AG20443 (cell line): Measurements from ENCODE around the gene HINT3.
"Not testable (repeated sequence)": the region's sequence is repeated elsewhere in the genome, so short reads cannot be mapped to it uniquely, and the experiment has no call there.

ENCODE experiments used
- DNase-seq: peaks from one replicate; pipeline ENCODE4 v3.0.0; 2012; ENCODE audit warnings: low spot score, mixed read lengths

HINT3 gene

GRCh38 chr6:125939791-125940190 lies 16.8 kb upstream of the HINT3 start:
- DNase-seq, result no peak

- DNase-seq, result peak; percentile 49
These were observed 16.1 kb upstream of the HINT3 start for GRCh38 chr6:125940247-125941041.

- DNase-seq, result no peak
These were observed 13.7 kb upstream of the HINT3 start for GRCh38 chr6:125942672-125943527.

GRCh38 chr6:125943528-125944433 lies 12.8 kb upstream of the HINT3 start:
- DNase-seq, result no peak

- peak; percentile 44 for DNase-seq
These were observed 12.1 kb upstream of the HINT3 start for GRCh38 chr6:125944434-125944816.

- no peak for DNase-seq
These were observed 11.7 kb upstream of the HINT3 start for GRCh38 chr6:125944896-125945295.

- DNase-seq, result no peak
These were observed 11.0 kb upstream of the HINT3 start for GRCh38 chr6:125945378-125946141.

GRCh38 chr6:125947615-125948014 lies 9.0 kb upstream of the HINT3 start:
- DNase-seq, result peak; percentile 60

GRCh38 chr6:125948455-125948854 lies 8.1 kb upstream of the HINT3 start:
- DNase-seq, result no peak

GRCh38 chr6:125949069-125949468 lies 7.5 kb upstream of the HINT3 start:
- no peak for DNase-seq

GRCh38 chr6:125950293-125950692 lies 6.3 kb upstream of the HINT3 start:
- DNase-seq, result peak; percentile 82

- not testable (repeated sequence) for DNase-seq
These were observed 5.9 kb upstream of the HINT3 start for GRCh38 chr6:125950716-125951115.

GRCh38 chr6:125951323-125951722 lies 5.2 kb upstream of the HINT3 start:
- no peak for DNase-seq

- DNase-seq, result peak; percentile 48
These were observed 3.6 kb upstream of the HINT3 start for GRCh38 chr6:125952764-125953501.

GRCh38 chr6:125953502-125953875 lies 3.1 kb upstream of the HINT3 start:
- no peak for DNase-seq

- no peak for DNase-seq
These were observed 1.7 kb upstream of the HINT3 start for GRCh38 chr6:125954735-125955339.

GRCh38 chr6:125955973-125956372 lies 597 bp upstream of the HINT3 start:
- DNase-seq, result no peak

GRCh38 chr6:125957391-125957693 lies 772 bp downstream of the HINT3 start:
- DNase-seq, result no peak

- peak; percentile 50 for DNase-seq
These were observed 1.3 kb downstream of the HINT3 start for GRCh38 chr6:125957845-125958244.

- DNase-seq, result no peak
These were observed 2.5 kb downstream of the HINT3 start for GRCh38 chr6:125959041-125959440.
